Measurements from ENCODE around the gene ATR.

ATR gene

DNA sequence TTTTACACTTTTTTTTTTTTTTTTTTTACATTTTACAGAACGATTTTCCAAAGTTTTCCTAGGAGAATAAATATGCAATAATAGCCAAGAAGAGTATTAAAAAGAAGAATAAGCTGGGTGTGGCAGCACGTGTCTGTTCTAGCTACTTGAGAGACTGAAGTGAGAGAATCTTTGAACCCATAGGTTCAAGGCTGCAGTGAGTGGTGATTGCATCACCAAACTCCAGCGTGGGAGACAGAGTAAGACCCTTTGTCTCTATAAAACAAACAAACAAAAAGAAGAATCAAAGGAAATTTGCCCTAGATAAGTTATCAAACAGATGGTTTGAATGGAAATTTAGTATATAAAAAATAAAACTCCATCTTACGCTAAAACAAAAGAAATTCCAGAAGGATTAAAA lies 144.0 kb downstream of the ATR start:
- TF ChIP-seq FOXP2 (optimal IDR thresholded peaks at IDR 0.05; ENCODE audit: borderline replicate concordance, extremely low read depth, extremely low read length, insufficient read depth) (no peak), REST (IDR thresholded peaks at IDR 0.05; ENCODE audit: insufficient read depth in 1 of 2, low read depth in 2 of 2, low read length in 2 of 2) (no peak), SIN3A (IDR thresholded peaks at IDR 0.05; ENCODE audit: borderline replicate concordance, insufficient read depth, low read length) (no peak), POLR2AphosphoS5 (IDR thresholded peaks at IDR 0.05; ENCODE audit: low read depth, low read length) (no peak), TAF1 (IDR thresholded peaks at IDR 0.05; ENCODE audit: borderline replicate concordance, insufficient read depth, low read length) (no peak)

- no peak for TF ChIP-seq TAF1 (IDR thresholded peaks at IDR 0.05; ENCODE audit: borderline replicate concordance, insufficient read depth, low read length)
- TF ChIP-seq FOXP2 (optimal IDR thresholded peaks at IDR 0.05; ENCODE audit: borderline replicate concordance, extremely low read depth, extremely low read length, insufficient read depth) = no peak
- TF ChIP-seq REST (IDR thresholded peaks at IDR 0.05; ENCODE audit: insufficient read depth in 1 of 2, low read depth in 2 of 2, low read length in 2 of 2) = no peak
- no peak for TF ChIP-seq POLR2AphosphoS5 (IDR thresholded peaks at IDR 0.05; ENCODE audit: low read depth, low read length)
- TF ChIP-seq SIN3A (IDR thresholded peaks at IDR 0.05; ENCODE audit: borderline replicate concordance, insufficient read depth, low read length) = no peak
Measured at GRCh38 chr3:142433110-142433509, 145.4 kb downstream of the ATR start.

GRCh38 chr3:142429582-142429981 lies 149.0 kb downstream of the ATR start:
- TF ChIP-seq TAF1 (IDR thresholded peaks at IDR 0.05; ENCODE audit: borderline replicate concordance, insufficient read depth, low read length) = no peak
- no peak for TF ChIP-seq SIN3A (IDR thresholded peaks at IDR 0.05; ENCODE audit: borderline replicate concordance, insufficient read depth, low read length)
- no peak for TF ChIP-seq FOXP2 (optimal IDR thresholded peaks at IDR 0.05; ENCODE audit: borderline replicate concordance, extremely low read depth, extremely low read length, insufficient read depth)
- no peak for TF ChIP-seq POLR2AphosphoS5 (IDR thresholded peaks at IDR 0.05; ENCODE audit: low read depth, low read length)
- no peak for TF ChIP-seq REST (IDR thresholded peaks at IDR 0.05; ENCODE audit: insufficient read depth in 1 of 2, low read depth in 2 of 2, low read length in 2 of 2)

DNA sequence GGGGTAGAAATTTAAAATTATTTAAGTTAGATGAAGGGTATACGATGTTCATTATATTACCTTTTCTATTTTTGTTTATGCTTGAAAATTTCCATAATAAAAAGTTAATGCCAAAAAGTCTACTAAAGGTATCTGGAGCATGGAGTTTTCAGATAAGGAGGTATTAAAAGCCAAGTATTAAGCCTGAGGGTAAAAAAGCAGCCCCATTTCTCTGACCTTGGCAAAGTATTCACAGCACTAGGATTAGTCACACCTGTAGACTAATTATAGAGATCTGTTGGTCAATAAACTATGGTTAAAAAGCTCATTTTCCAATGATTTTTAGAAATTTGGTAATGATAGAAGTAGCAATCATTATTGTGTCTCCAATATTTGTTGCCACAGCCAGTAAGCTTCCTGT lies 153.8 kb downstream of the ATR start:
- TF ChIP-seq SIN3A (IDR thresholded peaks at IDR 0.05; ENCODE audit: borderline replicate concordance, insufficient read depth, low read length) = no peak
- no peak for TF ChIP-seq FOXP2 (optimal IDR thresholded peaks at IDR 0.05; ENCODE audit: borderline replicate concordance, extremely low read depth, extremely low read length, insufficient read depth)
- no peak for TF ChIP-seq REST (IDR thresholded peaks at IDR 0.05; ENCODE audit: insufficient read depth in 1 of 2, low read depth in 2 of 2, low read length in 2 of 2)
- TF ChIP-seq POLR2AphosphoS5 (IDR thresholded peaks at IDR 0.05; ENCODE audit: low read depth, low read length) = no peak
- TF ChIP-seq TAF1 (IDR thresholded peaks at IDR 0.05; ENCODE audit: borderline replicate concordance, insufficient read depth, low read length) = no peak

Data from PFSK-1 (cell line).